Mesothelial cell of epicardium (in vitro differentiated cells): ENCODE data around the gene PRPF38A. TPM values are rescaled to one million over a fixed set of nuclear protein-coding genes. Genes with fewer than 3 reads are reported as not detected.
A peak's percentile ranks its signal among the peaks of the same experiment; 100 is the strongest.

Source experiments
- DNase-seq, 2 experiments: peaks; one replicate each; pipeline ENCODE4 v3.0.0; 2021; ENCODE audit warnings: low spot score in 2 of 2; ENCODE audit not compliant: unreplicated experiment in 2 of 2
- H3K27ac Mint-ChIP-seq: 2 replicates; pipeline ENCODE4 v1.8.0; 2021; ENCODE audit warnings: mixed read lengths
- H3K27me3 Mint-ChIP-seq: 2 replicates; pipeline ENCODE4 v1.8.0; 2021; ENCODE audit warnings: low read depth, mixed read lengths
- H3K36me3 Mint-ChIP-seq: 2 replicates; pipeline ENCODE4 v1.8.0; 2021; ENCODE audit warnings: mixed read lengths
- H3K4me1 Mint-ChIP-seq: 2 replicates; pipeline ENCODE4 v1.8.0; 2021; ENCODE audit warnings: mixed read lengths
- H3K4me3 Mint-ChIP-seq: 2 replicates; pipeline ENCODE4 v1.8.0; 2021; ENCODE audit warnings: mild to moderate bottlenecking, moderate library complexity, mixed read lengths
- H3K9me3 Mint-ChIP-seq: 2 replicates; pipeline ENCODE4 v1.8.0; 2021; ENCODE audit warnings: mixed read lengths
- CTCF ChIP-seq: fragments of 200-600 bp; sonication (generic); IDR thresholded peaks from one replicate; pipeline ENCODE4 v1.5.0; 2021; ENCODE audit warnings: antibody characterized with exemption; ENCODE audit not compliant: unreplicated experiment
- total RNA-seq: library from RNA; stranded (reverse); gene quantifications from 3 replicates; pipeline ENCODE4 v1.2.1, GENCODE V29; 2021

The PRPF38A gene
- total RNA-seq, 1 donor from 2014 or later = 55.9 TPM

GRCh38 chr1:52358851-52359497 lies 45.4 kb upstream of the PRPF38A start:
- no peaks in the 10 kb centered on the region for H3K4me1 Mint-ChIP-seq

GRCh38 chr1:52359676-52360594 lies 44.5 kb upstream of the PRPF38A start:
- Mint-ChIP-seq H3K4me3 (no peak overlapping the region), H3K27ac (no peak overlapping the region), H3K4me1 (peaks cover 6% of the 10 kb centered on the region), H3K36me3 (peaks cover 30% of the 10 kb centered on the region), H3K27me3 (no peaks in the 10 kb centered on the region), H3K9me3 (no peaks in the 10 kb centered on the region)
- TF ChIP-seq CTCF = no peak
- no peak for DNase-seq

More at GRCh38 chr1:52358851-52359497, 45.4 kb upstream of the PRPF38A start:
- H3K4me3 Mint-ChIP-seq = no peak overlapping the region
- no peaks in the 10 kb centered on the region for H3K9me3 Mint-ChIP-seq
- DNase-seq = no peak
- peaks cover 37% of the 10 kb centered on the region for H3K36me3 Mint-ChIP-seq
- TF ChIP-seq CTCF = no peak
- H3K27ac Mint-ChIP-seq = no peak overlapping the region
- no peaks in the 10 kb centered on the region for H3K27me3 Mint-ChIP-seq

- Mint-ChIP-seq H3K9me3 (no peaks in the 10 kb centered on the region), H3K27me3 (no peaks in the 10 kb centered on the region), H3K4me3 (no peak overlapping the region), H3K4me1 (peaks cover 13% of the 10 kb centered on the region), H3K27ac (no peak overlapping the region), H3K36me3 (peaks cover 24% of the 10 kb centered on the region)
- no peak for TF ChIP-seq CTCF
- DNase-seq = no peak
Measured at GRCh38 chr1:52360595-52360968, 43.8 kb upstream of the PRPF38A start.

- peaks cover 8% of the 10 kb centered on the region for H3K36me3 Mint-ChIP-seq
- H3K27ac Mint-ChIP-seq = peak overlapping the region; percentile 95
- H3K27me3 Mint-ChIP-seq = no peaks in the 10 kb centered on the region
- no peaks in the 10 kb centered on the region for H3K9me3 Mint-ChIP-seq
- H3K4me1 Mint-ChIP-seq = peaks cover 30% of the 10 kb centered on the region
- peak overlapping the region; percentile 93 for H3K4me3 Mint-ChIP-seq
- no peak for TF ChIP-seq CTCF
- no peak for DNase-seq
Measured at GRCh38 chr1:52364235-52364839, 40.1 kb upstream of the PRPF38A start.

- TF ChIP-seq CTCF = peak; percentile 7
- Mint-ChIP-seq H3K27me3 (no peaks in the 10 kb centered on the region), H3K27ac (peak overlapping the region; percentile 95), H3K9me3 (no peaks in the 10 kb centered on the region), H3K4me1 (peaks cover 30% of the 10 kb centered on the region), H3K4me3 (peak overlapping the region; percentile 93), H3K36me3 (peaks cover 5% of the 10 kb centered on the region)
- no peak for DNase-seq
Measured at GRCh38 chr1:52365071-52365745, 39.2 kb upstream of the PRPF38A start.
